ENCODE data around the gene ZIC5.
"Not testable (repeated sequence)": the region's sequence is repeated elsewhere in the genome, so short reads cannot be mapped to it uniquely, and the experiment has no call there.

Gene ZIC5

GRCh38 chr13:99959540-99960230 lies 11.9 kb downstream of the ZIC5 start:
- no peak for FAIRE-seq

GRCh38 chr13:99959127-99959539 lies 12.4 kb downstream of the ZIC5 start:
- FAIRE-seq, result no peak

GRCh38 chr13:99958406-99959126 lies 13.0 kb downstream of the ZIC5 start:
- FAIRE-seq, result no peak

- FAIRE-seq, result no peak
Measured at GRCh38 chr13:99956473-99957349, 14.9 kb downstream of the ZIC5 start.

- no peak for FAIRE-seq
Measured at GRCh38 chr13:99955747-99956472, 15.7 kb downstream of the ZIC5 start.

- FAIRE-seq, result no peak
Measured at GRCh38 chr13:99955107-99955746, 16.3 kb downstream of the ZIC5 start.

- FAIRE-seq, result no peak
Measured at GRCh38 chr13:99953138-99953755, 18.3 kb downstream of the ZIC5 start.

- FAIRE-seq, result not testable (repeated sequence)
Measured at GRCh38 chr13:99951666-99952065, 19.9 kb downstream of the ZIC5 start.

- no peak for FAIRE-seq
Measured at GRCh38 chr13:99949679-99950413, 21.7 kb downstream of the ZIC5 start.

- FAIRE-seq, result no peak
Measured at GRCh38 chr13:99948907-99949678, 22.5 kb downstream of the ZIC5 start.

- FAIRE-seq, result no peak
Measured at GRCh38 chr13:99948411-99948810, 23.2 kb downstream of the ZIC5 start.

- no peak for FAIRE-seq
Measured at GRCh38 chr13:99947666-99948065, 23.9 kb downstream of the ZIC5 start.

- peak; percentile 13 for FAIRE-seq
Measured at GRCh38 chr13:99945515-99945914, 26.1 kb downstream of the ZIC5 start.

GRCh38 chr13:99944606-99945005 lies 27.0 kb downstream of the ZIC5 start:
- no peak for FAIRE-seq

GRCh38 chr13:99944102-99944501 lies 27.5 kb downstream of the ZIC5 start:
- no peak for FAIRE-seq

GRCh38 chr13:99941911-99942310 lies 29.7 kb downstream of the ZIC5 start:
- no peak for FAIRE-seq

- FAIRE-seq, result no peak
Measured at GRCh38 chr13:99941086-99941485, 30.5 kb downstream of the ZIC5 start.

GRCh38 chr13:99938635-99939034 lies 32.9 kb downstream of the ZIC5 start:
- no peak for FAIRE-seq

GRCh38 chr13:99935772-99936171 lies 35.8 kb downstream of the ZIC5 start:
- no peak for FAIRE-seq

- FAIRE-seq, result no peak
Measured at GRCh38 chr13:99932912-99933311, 38.7 kb downstream of the ZIC5 start.

All from G401.6 (cell line).